COLO668 (cell line): ENCODE measurements around the gene OR2T12.
"Not testable (repeated sequence)": the region's sequence is repeated elsewhere in the genome, so short reads cannot be mapped to it uniquely, and the experiment has no call there.

Experiments
- DNase-seq: peaks from one replicate; lab custom pipeline; 2025; ENCODE audit not compliant: unreplicated experiment; lab: John Stamatoyannopoulos, UW

The OR2T12 gene, protein sequence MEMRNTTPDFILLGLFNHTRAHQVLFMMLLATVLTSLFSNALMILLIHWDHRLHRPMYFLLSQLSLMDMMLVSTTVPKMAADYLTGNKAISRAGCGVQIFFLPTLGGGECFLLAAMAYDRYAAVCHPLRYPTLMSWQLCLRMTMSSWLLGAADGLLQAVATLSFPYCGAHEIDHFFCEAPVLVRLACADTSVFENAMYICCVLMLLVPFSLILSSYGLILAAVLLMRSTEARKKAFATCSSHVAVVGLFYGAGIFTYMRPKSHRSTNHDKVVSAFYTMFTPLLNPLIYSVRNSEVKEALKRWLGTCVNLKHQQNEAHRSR

DNA sequence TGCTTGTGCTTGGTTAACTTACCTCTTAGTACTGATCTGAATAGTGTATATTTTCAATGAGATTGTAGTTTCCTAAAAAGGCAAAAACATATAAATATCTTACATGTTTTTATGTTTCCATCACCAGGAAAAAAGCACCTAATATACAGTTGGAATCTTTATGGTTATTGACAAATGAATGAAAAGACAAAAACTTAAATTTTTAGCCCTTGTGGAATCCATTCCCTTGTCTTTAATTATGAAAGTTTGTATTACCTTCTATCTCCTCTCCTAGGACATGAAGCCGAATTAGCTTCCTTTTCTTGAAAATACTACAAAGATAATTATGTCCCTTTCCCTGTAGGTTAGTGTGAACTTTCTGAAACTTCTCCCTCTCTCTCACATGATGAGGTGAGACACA lies at the start of gene OR2T12:
OR2T12 (minus strand) TSS at position 101 of the 400 bp plus-strand sequence. CDS start 7,846 bp downstream, outside the sequence.
- DNase-seq = no peak

DNA sequence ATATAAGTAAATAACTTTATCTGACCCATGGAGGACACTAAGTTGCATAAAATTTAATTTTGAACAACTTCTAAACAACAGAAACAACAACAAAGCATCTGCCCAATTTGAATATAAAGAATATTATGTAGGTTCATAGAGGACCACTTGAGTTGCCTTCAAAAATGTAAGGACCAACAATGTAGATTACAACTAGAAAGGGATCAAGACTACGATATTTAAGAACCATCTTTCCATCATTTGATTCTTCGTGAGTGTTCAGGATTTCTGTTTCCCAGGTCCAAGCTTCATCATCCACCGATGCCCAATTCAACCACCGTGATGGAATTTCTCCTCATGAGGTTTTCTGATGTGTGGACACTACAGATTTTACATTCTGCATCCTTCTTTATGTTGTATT lies 45.3 kb upstream of the OR2T12 start, which contains the start of gene OR14C36:
OR14C36 (plus strand) TSS at position 301 of the 400 bp plus-strand sequence; CDS start at position 301, 0 bp downstream.
- no peak for DNase-seq

DNA sequence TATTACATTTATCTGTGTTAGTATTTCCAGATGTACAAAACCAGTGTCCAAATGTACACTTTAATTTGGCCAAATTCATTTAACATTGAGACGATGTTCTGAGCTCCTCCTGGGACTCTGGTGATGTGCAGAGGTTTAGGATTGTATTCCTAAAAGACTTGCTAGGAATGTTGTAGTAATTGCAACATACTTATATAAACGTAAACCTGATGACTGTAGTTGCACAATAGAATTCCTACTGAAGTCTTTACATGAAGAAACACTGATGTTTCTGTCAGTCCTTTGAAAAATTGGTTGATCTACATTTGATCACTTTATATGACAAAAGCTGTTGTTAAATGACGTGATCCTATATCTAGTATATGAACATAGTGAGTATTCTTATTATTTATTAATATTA lies 40.2 kb upstream of the OR2T12 start:
- no peak for DNase-seq

DNA sequence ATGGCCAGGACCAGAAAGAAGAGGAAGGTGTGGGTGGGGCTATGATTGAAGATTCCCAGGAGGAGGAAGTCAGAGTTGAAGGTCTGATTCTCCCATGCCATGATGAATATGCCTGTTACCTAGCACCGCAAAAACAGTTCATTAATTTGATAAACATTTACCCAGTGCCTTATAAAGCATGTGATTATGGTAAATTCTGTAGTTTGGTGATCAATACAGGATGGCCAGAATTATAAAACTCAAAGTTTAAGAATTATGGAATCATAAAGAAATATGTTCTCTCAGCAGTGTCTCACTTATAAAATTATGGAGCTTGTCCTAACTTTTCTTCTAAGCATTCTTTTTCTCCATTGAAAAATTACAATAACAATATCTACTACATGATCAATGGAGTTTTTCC lies 21.2 kb upstream of the OR2T12 start, which contains the start of gene OR2M7:
OR2M7 (minus strand) TSS at position 101 of the 400 bp plus-strand sequence; CDS start at position 101, 0 bp downstream.
- no peak for DNase-seq

DNA sequence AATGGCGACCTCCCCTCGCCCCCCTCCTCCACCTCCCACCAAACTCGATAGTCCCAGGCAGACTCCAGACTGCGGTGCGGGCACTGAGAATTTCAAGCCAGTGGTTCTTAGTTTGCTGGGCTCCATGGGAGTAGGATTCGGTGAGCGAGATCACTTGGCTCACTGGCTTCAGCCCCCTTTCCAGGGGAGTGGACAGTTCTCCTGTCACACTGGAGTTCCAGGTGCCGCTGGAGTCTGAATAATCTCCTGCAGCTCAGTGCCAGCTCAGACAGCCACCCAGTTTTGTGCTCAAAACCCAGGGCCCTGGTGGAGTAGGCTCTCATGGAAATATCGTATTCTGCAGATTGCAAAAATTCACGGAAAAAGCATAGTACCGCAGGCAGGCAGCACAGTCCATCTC lies 13.6 kb upstream of the OR2T12 start:
- DNase-seq = no peak

DNA sequence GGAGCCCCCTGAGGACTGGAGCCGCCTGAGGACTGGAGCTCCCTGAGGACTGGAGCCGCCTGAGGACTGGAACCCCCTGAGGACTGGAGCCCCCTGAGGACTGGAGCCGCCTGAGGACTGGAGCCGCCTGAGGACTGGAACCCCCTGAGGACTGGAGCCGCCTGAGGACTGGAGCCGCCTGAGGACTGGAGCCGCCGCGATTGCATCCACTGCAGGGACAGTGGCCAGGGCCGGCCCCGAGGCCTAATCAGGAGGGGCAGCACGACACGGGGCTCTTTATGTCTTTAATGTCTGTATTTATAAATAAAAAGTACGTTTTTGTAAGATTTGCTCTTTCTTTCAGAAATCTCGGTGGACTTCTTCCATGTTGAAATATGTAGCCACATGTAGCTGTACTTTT lies 3.5 kb upstream of the OR2T12 start:
- not testable (repeated sequence) for DNase-seq

DNA sequence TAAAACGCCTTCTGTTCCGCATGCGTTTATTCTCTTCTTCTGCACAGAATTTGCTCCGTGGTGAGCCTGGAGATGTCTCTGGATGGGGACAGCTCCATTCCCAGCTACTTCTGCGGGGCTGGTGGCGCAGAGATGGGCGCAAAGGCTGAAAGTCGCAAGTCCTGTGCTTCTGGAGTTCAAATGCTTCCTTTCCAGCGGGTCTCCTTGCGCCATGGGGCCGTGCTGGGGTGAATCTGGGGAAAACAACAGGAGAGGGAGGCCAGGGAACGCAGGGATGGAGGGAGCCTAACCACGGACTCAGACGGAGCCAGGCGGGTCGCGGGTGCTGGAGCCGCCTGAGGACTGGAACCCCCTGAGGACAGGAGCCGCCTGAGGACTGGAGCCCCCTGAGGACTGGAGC lies 2.9 kb upstream of the OR2T12 start:
- no peak for DNase-seq

DNA sequence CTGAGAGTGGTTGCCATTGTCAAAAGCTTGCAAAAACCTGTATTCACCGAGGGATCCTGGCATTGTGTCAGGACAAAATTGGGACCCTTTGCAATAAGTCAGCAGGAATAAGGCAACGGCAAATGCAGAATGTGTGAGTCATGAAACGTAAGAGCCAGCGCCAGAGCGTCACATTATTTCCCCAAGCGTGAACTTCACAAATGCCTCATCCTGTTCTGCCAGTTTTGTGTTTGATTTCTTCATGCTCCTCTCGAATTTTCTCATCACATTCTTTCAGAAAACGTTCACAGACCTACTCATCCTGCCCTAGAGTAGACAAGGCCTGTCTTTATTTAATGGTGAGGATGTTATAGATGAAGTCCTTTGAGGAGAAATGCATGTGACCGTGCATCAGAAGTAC lies 2.4 kb upstream of the OR2T12 start:
- not testable (repeated sequence) for DNase-seq

DNA sequence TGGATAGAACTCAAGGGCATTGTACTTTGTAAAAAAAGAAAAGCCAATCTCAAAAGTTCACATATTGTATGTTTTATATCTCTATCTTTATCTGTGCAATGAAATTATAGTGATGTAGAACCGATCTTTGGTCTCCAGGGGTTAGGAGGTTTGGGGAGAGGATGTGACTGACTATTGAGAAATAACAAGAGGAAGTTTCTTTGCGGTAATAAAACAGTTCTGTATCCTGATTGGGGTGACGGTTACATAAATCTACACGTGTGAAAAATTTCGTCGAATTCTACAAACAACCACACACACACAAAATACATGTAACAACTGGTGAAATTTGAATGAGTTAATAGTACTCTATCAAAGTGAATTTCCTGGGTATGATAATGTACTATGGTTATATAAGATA lies 14.8 kb downstream of the OR2T12 start:
- DNase-seq = no peak

DNA sequence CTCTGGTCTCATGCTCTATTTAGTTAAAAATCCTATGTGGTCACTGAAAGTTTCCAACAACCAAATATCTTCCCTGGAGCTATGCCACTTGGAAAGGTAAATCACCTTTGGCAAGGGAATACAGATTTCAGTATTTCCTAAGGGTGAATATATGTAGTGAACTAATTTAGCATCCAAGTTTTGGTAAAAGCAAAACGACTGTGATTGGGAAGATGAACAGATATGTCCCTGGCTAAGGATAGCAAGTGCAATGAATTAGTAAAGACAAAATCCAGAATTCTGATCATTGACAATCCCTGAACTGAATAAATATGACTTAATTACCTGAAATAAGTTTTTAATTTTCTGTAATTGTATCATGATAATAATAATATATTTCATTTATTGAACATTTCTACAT lies 25.3 kb downstream of the OR2T12 start, which contains the start of gene OR2T33:
OR2T33 (minus strand) TSS at position 101 of the 400 bp plus-strand sequence. CDS start 4,162 bp downstream, outside the sequence.
- DNase-seq = no peak

DNA sequence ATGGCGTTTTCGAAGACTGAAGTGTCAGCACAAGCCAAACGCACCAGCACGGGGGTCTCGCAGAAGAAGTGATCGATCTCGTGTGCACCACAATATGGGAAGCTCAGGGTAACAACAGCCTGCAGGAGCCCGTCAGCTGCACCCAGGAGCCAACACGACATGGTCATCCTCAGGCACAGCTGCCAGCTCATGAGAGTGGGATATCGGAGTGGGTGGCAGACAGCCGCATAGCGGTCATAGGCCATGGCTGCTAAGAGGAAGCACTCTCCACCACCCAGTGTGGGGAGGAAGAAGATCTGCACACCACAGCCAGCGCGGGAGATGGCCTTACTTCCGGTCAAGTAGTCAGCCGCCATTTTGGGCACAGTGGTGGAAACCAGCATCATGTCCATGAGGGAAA lies 30.0 kb downstream of the OR2T12 start:
- not testable (repeated sequence) for DNase-seq

DNA sequence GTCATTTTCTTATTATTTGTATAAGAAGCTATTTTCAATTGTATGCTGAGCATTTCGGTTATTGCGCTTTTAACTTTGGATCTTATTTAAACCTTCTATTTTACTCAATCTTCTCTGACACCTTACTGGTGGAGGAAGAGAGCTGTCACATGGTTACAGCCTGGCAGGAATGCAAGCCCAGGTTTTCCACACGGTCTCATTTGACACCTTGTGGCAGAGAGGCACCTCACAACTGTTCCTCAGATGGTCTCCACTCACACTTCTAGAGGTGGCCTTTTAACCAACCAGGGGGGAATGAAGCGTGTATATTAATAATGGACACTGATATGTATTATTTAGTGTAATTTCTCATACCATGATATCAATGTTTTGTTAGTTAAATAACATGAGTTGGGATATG lies 35.0 kb downstream of the OR2T12 start:
- DNase-seq = no peak

DNA sequence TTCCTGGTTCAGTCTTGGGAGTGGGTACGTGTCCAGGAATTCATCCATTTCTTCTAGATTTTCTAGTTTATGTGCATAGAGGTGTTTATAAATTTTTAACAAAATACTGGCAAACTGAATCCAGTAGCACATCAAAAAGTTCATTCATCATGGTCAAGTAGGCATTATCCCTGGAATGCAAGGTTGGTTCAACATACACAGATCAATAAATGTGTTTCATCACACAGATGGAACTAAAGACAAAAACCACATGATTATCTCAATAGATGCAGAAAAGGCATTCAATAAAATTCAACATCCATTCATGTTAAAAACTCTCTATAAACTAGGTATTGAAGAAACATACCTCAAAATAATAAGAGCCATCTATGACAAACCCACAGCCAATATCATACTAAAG lies 43.9 kb downstream of the OR2T12 start:
- not testable (repeated sequence) for DNase-seq

DNA sequence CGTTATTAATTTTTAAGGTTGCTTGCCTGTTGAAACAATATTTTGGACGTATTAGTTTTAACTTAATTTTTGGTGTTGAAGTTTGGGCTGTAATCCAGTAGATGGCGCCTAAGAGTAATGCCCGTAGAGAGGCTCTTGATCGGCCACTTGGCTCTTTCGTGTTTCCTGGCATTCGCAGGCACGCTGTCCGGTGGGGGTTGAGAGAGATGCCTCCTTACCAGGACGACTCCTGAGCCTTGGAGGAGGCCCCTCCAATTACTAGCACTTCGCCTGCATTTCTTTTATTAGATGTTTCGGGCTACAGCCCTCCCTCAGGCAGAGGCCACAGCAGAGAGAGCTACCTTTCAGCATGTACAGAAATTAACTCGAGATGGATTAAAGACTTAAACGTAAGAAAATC lies 60.0 kb downstream of the OR2T12 start:
- peak; percentile 21 for DNase-seq
